Cardiac fibroblast (primary cell): ENCODE data around the gene LTA4H.

ENCODE experiments used
- DNase-seq, 2 donors: peaks; one replicate each; pipeline versions ENCODE4 v3.0.0 to v3.0.0-alpha.2; 2010; ENCODE audit warnings: low read depth in 2 of 2
- H3K4me3 ChIP-seq, 2 donors: replicated peaks in 1 of 2; 1 replicate in 1 of 2; 2 replicates in 1 of 2; pipeline ENCODE4 v1.5.1; 2011; ENCODE audit warnings: low read depth in 2 of 2, low read length in 2 of 2, mild to moderate bottlenecking in 2 of 2, moderate library complexity in 1 of 2
- CTCF ChIP-seq: IDR thresholded peaks from one replicate; pipeline ENCODE4 v1.5.1; 2011; ENCODE audit warnings: low read depth, mild to moderate bottlenecking, low read length, inconsistent platforms

The LTA4H gene

GRCh38 chr12:95960241-95960640, 75.1 kb downstream of the LTA4H start:
- DNase-seq = no peak

GRCh38 chr12:95959107-95959506, 76.3 kb downstream of the LTA4H start:
- peak; percentile 16 to 28 for DNase-seq
- peak; percentile 16 for TF ChIP-seq CTCF
- H3K4me3 ChIP-seq = no peak overlapping the region

More at GRCh38 chr12:95960241-95960640, 75.1 kb downstream of the LTA4H start:
- H3K4me3 ChIP-seq = no peak overlapping the region
- no peak for TF ChIP-seq CTCF

- no peak overlapping the region for H3K4me3 ChIP-seq
- TF ChIP-seq CTCF = no peak
- no peak for DNase-seq
These were observed 78.7 kb downstream of the LTA4H start for GRCh38 chr12:95956557-95957145.

- TF ChIP-seq CTCF = no peak
- H3K4me3 ChIP-seq = no peak overlapping the region
These were observed 79.7 kb downstream of the LTA4H start for GRCh38 chr12:95955549-95956159.

GRCh38 chr12:95953000-95953399, 82.4 kb downstream of the LTA4H start:
- DNase-seq = peak in 1 of 2 donors; percentile 4
- H3K4me3 ChIP-seq = no peak overlapping the region
- no peak for TF ChIP-seq CTCF

More at GRCh38 chr12:95955549-95956159, 79.7 kb downstream of the LTA4H start:
- DNase-seq = no peak

GRCh38 chr12:95951515-95951914, 83.9 kb downstream of the LTA4H start:
- DNase-seq = no peak
- no peak for TF ChIP-seq CTCF
- H3K4me3 ChIP-seq = no peak overlapping the region
